DMS 273 (cell line): ENCODE measurements around the gene MEX3B.
A peak's percentile ranks its signal among the peaks of the same experiment; 100 is the strongest.
"Not testable (repeated sequence)": the region's sequence is repeated elsewhere in the genome, so short reads cannot be mapped to it uniquely, and the experiment has no call there.

Experiments
- DNase-seq: peaks from one replicate; lab custom pipeline; 2025; ENCODE audit not compliant: unreplicated experiment; lab: John Stamatoyannopoulos, UW

Gene MEX3B

GRCh38 chr15:82051664-82052063 lies 5.8 kb upstream of the MEX3B start:
- DNase-seq: no peak

GRCh38 chr15:82048811-82049210 lies 3.0 kb upstream of the MEX3B start:
- no peak for DNase-seq

- no peak for DNase-seq
Observed at GRCh38 chr15:82047453-82048400, 1.9 kb upstream of the MEX3B start.

GRCh38 chr15:82046666-82047452 lies 1.0 kb upstream of the MEX3B start:
- DNase-seq: peak; percentile 96

GRCh38 chr15:82045179-82045891 lies 483 bp downstream of the MEX3B start:
- peak; percentile 60 for DNase-seq

- DNase-seq: peak; percentile 60
Observed at GRCh38 chr15:82044373-82045178, 1.2 kb downstream of the MEX3B start.

- DNase-seq: no peak
Observed at GRCh38 chr15:82043796-82044372, 1.9 kb downstream of the MEX3B start.

- DNase-seq: no peak
Observed at GRCh38 chr15:82043130-82043673, 2.6 kb downstream of the MEX3B start.

- peak; percentile 51 for DNase-seq
Observed at GRCh38 chr15:82040862-82041261, 5.0 kb downstream of the MEX3B start.

GRCh38 chr15:82040390-82040789 lies 5.4 kb downstream of the MEX3B start:
- no peak for DNase-seq

- DNase-seq: no peak
Observed at GRCh38 chr15:82039871-82040270, 5.9 kb downstream of the MEX3B start.

GRCh38 chr15:82036461-82036860 lies 9.4 kb downstream of the MEX3B start:
- DNase-seq: no peak

GRCh38 chr15:82031871-82032270 lies 13.9 kb downstream of the MEX3B start:
- DNase-seq: no peak

- no peak for DNase-seq
Observed at GRCh38 chr15:82030176-82030575, 15.6 kb downstream of the MEX3B start.

GRCh38 chr15:82028163-82028562 lies 17.7 kb downstream of the MEX3B start:
- not testable (repeated sequence) for DNase-seq

- DNase-seq: peak; percentile 94
Observed at GRCh38 chr15:82021992-82022391, 23.8 kb downstream of the MEX3B start.

- DNase-seq: peak; percentile 35
Observed at GRCh38 chr15:82020625-82021394, 25.0 kb downstream of the MEX3B start.

GRCh38 chr15:82018201-82018600 lies 27.6 kb downstream of the MEX3B start:
- no peak for DNase-seq

GRCh38 chr15:82017656-82018055 lies 28.2 kb downstream of the MEX3B start:
- no peak for DNase-seq
